GM11168 (cell line): ENCODE results near the gene RPL13A.
"Not testable (repeated sequence)": the region's sequence is repeated elsewhere in the genome, so short reads cannot be mapped to it uniquely, and the experiment has no call there.

Experiments used
- in situ Hi-C: fragments of 300-500 bp; cut with MboI; formaldehyde crosslinking; loops from one replicate; pipeline ENCODE4 v1.12.0; 2022; ENCODE audit warnings: low sequenced_read_pairs; ENCODE audit not compliant: unreplicated experiment

RPL13A gene

DNA sequence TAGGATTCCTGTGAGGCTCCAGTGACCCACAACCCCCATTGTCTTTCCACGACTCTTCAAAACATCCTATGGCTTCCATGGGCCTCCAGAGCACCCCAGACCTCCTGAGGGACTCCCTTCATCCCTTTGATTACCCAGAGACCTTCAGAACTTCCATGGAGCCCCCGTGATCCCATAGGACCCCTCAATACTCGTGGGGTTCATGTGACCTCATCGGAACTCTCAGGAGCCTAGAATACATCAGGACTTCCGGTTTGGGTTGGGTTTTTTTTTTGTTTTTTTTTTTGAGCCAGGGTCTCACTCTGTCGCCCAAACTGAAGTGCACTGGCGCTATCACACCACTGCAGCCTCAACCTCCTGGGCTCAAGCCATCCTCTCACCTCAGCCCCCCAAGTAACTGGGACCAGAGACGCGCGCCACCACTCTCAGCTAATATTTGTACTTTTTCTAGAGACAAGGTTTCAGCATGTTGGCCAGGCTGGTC, 33.6 kb upstream of the RPL13A start:
- in situ Hi-C loops, result no loop called here

DNA sequence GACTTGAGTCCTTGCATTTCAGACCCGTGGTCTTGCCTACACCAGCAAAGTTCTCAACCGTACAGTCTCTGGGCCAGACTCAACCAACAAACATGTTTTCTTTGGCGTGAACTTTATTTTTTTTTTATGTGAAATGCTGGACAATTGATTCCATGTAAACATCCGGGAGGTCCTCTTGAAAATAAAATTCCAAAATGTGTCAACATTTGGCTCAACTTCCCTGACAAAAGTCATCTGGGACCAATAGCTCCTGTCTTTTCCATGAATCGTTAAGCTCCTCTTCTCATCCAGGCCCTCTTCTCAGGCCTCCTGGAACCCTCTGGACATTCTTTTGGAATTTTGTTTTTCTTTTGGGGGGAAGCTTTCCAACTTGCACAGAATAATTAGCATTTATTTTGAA, 31.6 kb upstream of the RPL13A start:
- in situ Hi-C loops, result no loop called here

DNA sequence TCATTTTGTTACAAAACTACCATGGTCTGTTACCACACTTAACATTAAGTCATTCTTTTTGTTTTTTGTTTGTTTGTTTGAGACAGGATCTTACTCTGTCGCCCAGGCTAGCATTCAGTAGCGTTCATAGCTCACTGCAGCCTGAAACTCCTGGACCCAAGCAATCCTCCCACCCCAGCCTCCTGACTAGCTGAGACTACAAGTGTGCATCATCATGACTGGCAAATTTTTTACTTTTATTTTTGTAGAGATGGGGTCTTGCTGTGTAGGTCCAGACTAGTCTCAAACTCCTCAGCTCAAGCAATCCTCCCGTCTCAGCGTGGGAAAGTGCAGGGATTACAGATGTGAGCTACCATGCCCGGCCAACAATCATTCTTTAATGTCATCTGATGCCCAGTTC, 31.1 kb upstream of the RPL13A start:
- in situ Hi-C loops, result no loop called here

DNA sequence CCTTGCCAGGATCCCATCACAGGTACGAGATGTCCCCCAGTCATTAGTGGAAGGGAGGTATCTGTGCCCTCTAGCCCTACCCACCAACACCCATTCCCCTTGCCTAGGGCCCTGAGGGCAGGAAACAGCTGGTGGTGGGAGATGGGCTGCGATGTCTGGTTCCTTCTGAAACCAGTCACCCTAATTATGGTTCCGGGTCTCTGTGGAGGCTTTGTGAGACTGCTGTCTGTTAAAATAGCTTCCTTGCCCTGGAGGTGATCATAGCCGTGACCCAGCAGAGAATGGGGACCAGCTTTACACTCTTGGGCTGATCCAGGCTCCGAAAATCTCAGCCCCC, 28.9 kb upstream of the RPL13A start:
- in situ Hi-C loops, result no loop called here

GRCh38 chr19:49459388-49459787, 28.0 kb upstream of the RPL13A start:
- in situ Hi-C loops, result no loop called here

DNA sequence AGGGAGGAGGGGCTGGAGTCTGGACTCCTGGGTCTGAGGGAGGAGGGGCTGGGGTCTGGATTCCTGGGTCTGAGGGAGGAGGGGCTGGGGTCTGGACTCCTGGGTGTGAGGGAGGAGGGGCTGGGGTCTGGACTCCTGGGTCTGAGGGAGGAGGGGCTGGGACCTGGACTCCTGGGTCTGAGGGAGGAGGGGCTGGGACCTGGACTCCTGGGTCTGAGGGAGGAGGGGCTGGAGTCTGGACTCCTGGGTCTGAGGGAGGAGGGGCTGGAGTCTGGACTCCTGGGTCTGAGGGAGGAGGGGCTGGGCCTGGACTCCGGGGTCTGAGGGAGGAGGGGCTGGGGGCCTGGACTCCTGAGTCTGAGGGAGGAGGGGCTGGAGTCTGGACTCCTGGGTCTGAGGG, 26.3 kb upstream of the RPL13A start:
- in situ Hi-C loops, result not testable (repeated sequence)

DNA sequence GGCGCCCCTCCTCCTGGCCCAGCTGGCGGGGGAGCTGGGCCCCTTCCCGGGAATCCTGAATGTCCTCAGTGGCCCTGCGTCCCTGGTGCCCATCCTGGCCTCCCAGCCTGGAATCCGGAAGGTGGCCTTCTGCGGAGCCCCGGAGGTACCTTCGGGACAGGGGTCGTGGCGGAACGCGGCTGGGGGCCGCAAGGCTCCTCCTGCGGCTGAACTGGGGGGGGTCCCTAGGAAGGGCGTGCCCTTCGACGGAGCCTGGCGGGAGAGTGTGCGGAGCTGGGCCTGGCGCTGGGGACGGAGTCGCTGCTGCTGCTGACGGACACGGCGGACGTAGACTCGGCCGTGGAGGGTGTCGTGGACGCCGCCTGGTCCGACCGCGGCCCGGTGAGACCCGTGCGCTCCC, 25.8 kb upstream of the RPL13A start:
- in situ Hi-C loops, result no loop called here

- in situ Hi-C loops, result no loop called here
Observed at GRCh38 chr19:49462492-49462891, 24.9 kb upstream of the RPL13A start.

- in situ Hi-C loops, result no loop called here
Observed at GRCh38 chr19:49463960-49464740, 23.3 kb upstream of the RPL13A start.

DNA sequence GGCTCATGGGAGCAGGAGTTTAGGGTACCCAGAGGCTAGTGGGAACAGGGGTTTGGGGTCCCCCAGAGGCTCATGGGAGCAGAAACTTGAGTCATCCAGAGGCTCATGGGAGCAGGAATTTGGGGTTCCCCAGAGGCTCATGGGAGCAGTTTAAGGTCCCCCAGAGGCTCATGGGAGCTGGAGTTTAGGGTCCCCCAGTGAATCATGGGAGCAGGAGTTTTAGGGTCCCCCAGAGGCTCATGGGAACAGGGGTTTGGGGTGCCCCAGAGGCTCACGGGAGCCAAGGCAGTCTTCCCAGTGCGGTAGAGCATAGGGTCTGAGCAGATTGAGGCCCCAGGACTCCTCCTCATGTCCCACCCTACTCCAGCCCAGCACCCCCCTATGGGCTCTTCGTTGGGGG, 22.0 kb upstream of the RPL13A start:
- in situ Hi-C loops, result no loop called here

DNA sequence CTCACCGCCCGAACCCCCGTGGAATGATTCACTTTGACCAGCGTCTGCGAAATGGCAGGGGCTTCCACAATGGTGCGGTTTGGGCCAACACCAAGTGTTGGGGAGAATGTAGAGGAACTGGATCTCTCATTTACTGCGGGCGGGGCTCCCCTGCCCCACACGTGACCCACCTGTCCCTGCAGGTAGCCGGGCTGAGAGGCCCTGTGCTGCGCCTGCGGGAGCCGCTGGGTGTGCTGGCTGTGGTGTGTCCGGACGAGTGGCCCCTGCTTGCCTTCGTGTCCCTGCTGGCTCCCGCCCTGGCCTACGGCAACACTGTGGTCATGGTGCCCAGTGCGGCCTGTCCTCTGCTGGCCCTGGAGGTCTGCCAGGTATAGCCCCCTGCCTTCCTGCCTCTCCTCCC, 19.2 kb upstream of the RPL13A start:
- in situ Hi-C loops, result no loop called here

- in situ Hi-C loops, result no loop called here
Observed at GRCh38 chr19:49468746-49469447, 18.5 kb upstream of the RPL13A start.

GRCh38 chr19:49469828-49470614, 17.4 kb upstream of the RPL13A start:
- in situ Hi-C loops, result no loop called here

GRCh38 chr19:49470615-49470978, 16.8 kb upstream of the RPL13A start:
- in situ Hi-C loops, result no loop called here

GRCh38 chr19:49472936-49473335, 14.5 kb upstream of the RPL13A start:
- in situ Hi-C loops, result no loop called here

DNA sequence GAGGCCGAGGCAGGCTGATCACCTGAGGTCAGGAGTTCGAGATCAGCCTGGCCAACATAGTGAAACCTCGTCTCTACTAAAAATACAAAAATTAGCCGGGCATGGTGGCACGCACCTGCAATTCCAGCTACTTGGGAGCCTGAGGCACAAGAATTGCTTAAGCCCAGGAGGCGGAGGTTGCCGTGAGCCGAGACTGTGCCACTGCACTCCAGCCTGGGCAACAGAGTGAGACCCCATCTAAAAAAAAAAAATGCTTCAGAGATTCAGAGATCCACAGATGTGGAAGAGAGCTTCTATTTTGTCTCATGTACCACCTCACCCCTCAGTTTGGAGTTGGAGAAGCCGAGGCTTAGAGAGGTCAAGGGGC, 13.9 kb upstream of the RPL13A start:
- in situ Hi-C loops, result not testable (repeated sequence)

DNA sequence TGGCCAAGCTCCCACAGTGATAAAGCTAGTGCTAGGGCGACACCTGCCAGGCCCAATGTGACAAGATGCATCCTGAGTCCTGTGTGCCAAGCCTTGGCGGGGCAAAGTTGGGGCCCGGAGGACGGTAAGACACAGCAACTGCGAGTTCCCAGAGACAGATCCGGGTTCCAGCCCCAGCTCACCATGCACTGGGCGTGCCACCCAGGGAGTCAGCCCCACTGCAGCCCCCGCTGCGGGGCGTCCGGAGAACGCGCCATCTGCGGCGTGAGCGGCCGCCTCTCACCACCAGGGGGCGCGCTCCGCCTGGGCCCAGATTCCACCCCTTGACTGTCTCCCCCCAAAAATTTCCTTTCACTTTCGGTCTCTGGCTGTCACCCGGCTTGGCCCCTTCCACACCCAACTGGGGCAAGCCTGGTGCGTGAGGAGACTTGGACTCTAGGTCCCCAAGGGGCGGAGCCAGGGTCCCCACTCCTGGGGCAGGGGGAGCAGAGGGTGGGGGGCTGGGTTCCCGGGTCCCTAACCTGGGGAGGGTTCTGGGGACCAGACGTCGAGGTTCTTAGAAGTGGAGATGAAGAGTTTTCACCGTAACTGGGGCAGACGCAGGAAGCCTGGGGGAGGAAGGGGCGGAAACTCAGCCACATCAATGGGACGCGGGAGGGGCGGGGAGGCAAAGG, 13.4 kb upstream of the RPL13A start, which contains the start of gene FLT3LG:
Gene FLT3LG, plus strand, starts transcription at position 348 of the 674 bp plus-strand sequence. CDS start 425 bp downstream, outside the sequence.
- in situ Hi-C loops, result no loop called here

- in situ Hi-C loops, result no loop called here
Observed at GRCh38 chr19:49474542-49474924, 12.9 kb upstream of the RPL13A start.

GRCh38 chr19:49475191-49475917, 12.1 kb upstream of the RPL13A start:
- in situ Hi-C loops, result no loop called here
